OCI-LY7 (cell line): ENCODE results near the gene GLMP. TPM values are rescaled to one million over a fixed set of nuclear protein-coding genes. Genes with fewer than 3 reads are reported as not detected.

Experiments used
- BruUV-seq: library from RNA; stranded (reverse); fragments of 400-500 nt; replicated peaks from 2 replicates; lab custom pipeline; 2021; lab: Mats Ljungman, UMichigan
- CTCF ChIA-PET: fragments of 300-600 bp; sonication (Branson Sonifier 250); formaldehyde crosslinking; loops from one replicate; lab custom pipeline; 2022; ENCODE audit warnings: antibody characterized with exemption; ENCODE audit not compliant: unreplicated experiment; lab: Charles Lee
- POLR2A ChIA-PET: fragments of 300-600 bp; sonication (Branson Sonifier 250); formaldehyde crosslinking; loops from one replicate; lab custom pipeline; 2022; ENCODE audit warnings: antibody characterized with exemption; lab: Charles Lee
- DNase-seq: peaks from one replicate; pipeline ENCODE4 v3.0.0-alpha.2; 2015; ENCODE audit warnings: low spot score
- H2AFZ ChIP-seq: fragments of 200-600 bp; sonication (generic), shearing (Covaris generic); 2 replicates; pipeline ENCODE4 v1.6.1; 2014; ENCODE audit warnings: mild to moderate bottlenecking, antibody characterized with exemption, low read length, moderate library complexity
- H3K27ac ChIP-seq: fragments of 200-600 bp; sonication (generic); 2 replicates; pipeline ENCODE4 v1.5.1; 2014; ENCODE audit warnings: mixed run types, low read depth, mild to moderate bottlenecking, moderate library complexity, low read length, inconsistent platforms; ENCODE audit not compliant: poor library complexity, severe bottlenecking
- H3K36me3 ChIP-seq: fragments of 200-600 bp; sonication (generic); 2 replicates; pipeline ENCODE4 v1.6.1; 2014; ENCODE audit warnings: mild to moderate bottlenecking, antibody characterized with exemption, low read length, moderate library complexity, mixed read lengths; ENCODE audit not compliant: insufficient read depth
- H3K4me1 ChIP-seq: fragments of 200-600 bp; sonication (generic); 2 replicates; pipeline ENCODE4 v1.5.1; 2014; ENCODE audit warnings: mild to moderate bottlenecking, low read length; ENCODE audit not compliant: insufficient read depth, poor library complexity, severe bottlenecking
- H3K4me2 ChIP-seq: fragments of 200-600 bp; sonication (generic); 2 replicates; pipeline ENCODE4 v1.6.1; 2014; ENCODE audit warnings: mild to moderate bottlenecking, low read length
- H3K4me3 ChIP-seq: fragments of 200-600 bp; sonication (generic); 2 replicates; pipeline ENCODE4 v1.5.1; 2014; ENCODE audit warnings: mild to moderate bottlenecking, low read depth, low read length; ENCODE audit not compliant: poor library complexity, severe bottlenecking
- H3K79me2 ChIP-seq: fragments of 200-600 bp; sonication (generic); 2 replicates; pipeline ENCODE4 v1.6.1; 2016; ENCODE audit warnings: low read depth, mild to moderate bottlenecking, low read length, moderate library complexity, mixed read lengths; ENCODE audit not compliant: insufficient read depth
- H3K9me2 ChIP-seq: fragments of 200-600 bp; sonication (generic); 2 replicates; pipeline ENCODE4 v1.6.1; 2016; ENCODE audit warnings: mild to moderate bottlenecking, low read length, mixed read lengths; ENCODE audit not compliant: insufficient read depth
- H3K9me3 ChIP-seq: fragments of 200-600 bp; sonication (generic); 2 replicates; pipeline ENCODE4 v1.6.1; 2014; ENCODE audit warnings: mild to moderate bottlenecking, mixed run types, low read length, mixed read lengths
- H4K20me1 ChIP-seq: fragments of 200-600 bp; sonication (generic); 2 replicates; pipeline ENCODE4 v1.6.1; 2014; ENCODE audit warnings: mild to moderate bottlenecking, antibody characterized with exemption, low read length, moderate library complexity, mixed read lengths; ENCODE audit not compliant: insufficient read depth
- CTCF ChIP-seq: fragments of 200-600 bp; sonication (generic); conservative IDR thresholded peaks from 2 replicates; pipeline ENCODE4 v1.5.1; 2014; ENCODE audit warnings: mild to moderate bottlenecking, antibody characterized with exemption, low read length, moderate library complexity, mixed read lengths
- EZH2phosphoT487 ChIP-seq: fragments of 200-600 bp; sonication (generic); IDR thresholded peaks from 2 replicates; pipeline ENCODE4 v1.6.1; 2018; ENCODE audit warnings: low read depth, borderline replicate concordance, mild to moderate bottlenecking, mixed run types, antibody characterized with exemption, low read length, moderate library complexity, mixed read lengths
- intact Hi-C: fragments of 100-400 bp; cut with micrococcal nuclease; formaldehyde crosslinking; loops from one replicate; pipeline ENCODE4 v1.10.0; 2022; ENCODE audit not compliant: unreplicated experiment
- total RNA-seq, 2 experiments: library from RNA; depleted of rRNA in 1 of 2; stranded (reverse); fragments of >200 nt in 1 of 2; shearing (Covaris generic) in 1 of 2; gene quantifications; 2 replicates each; pipeline ENCODE4 v1.2.3, GENCODE V29; 2014 to 2022

Gene GLMP
- total RNA-seq, 2 experiments from 2014 or later: 0.60 to 4.9 TPM

- Histone ChIP-seq H2AFZ (no peak overlapping the region), H3K4me1 (no peaks in the 10 kb centered on the region), H3K9me2 (no peaks in the 10 kb centered on the region), H3K4me2 (no peak overlapping the region), H3K36me3 (peaks cover 92% of the 10 kb centered on the region), H3K4me3 (no peak overlapping the region), H3K27ac (no peak overlapping the region), H3K9me3 (no peaks in the 10 kb centered on the region), H3K79me2 (no peaks in the 10 kb centered on the region), H4K20me1 (no peaks in the 10 kb centered on the region)
- intact Hi-C loops: no loop called here
- no TSS peak for BruUV-seq
- ChIA-PET CTCF (no interaction called here), POLR2A (no interaction called here)
- no peak for DNase-seq
- TF ChIP-seq EZH2phosphoT487: no peak
- no peak for TF ChIP-seq CTCF
Measured at GRCh38 chr1:156308078-156308477, 12.6 kb upstream of the GLMP start.

- Histone ChIP-seq H4K20me1 (no peaks in the 10 kb centered on the region), H3K9me2 (no peaks in the 10 kb centered on the region), H3K9me3 (no peaks in the 10 kb centered on the region), H3K4me3 (no peak overlapping the region), H3K4me1 (no peaks in the 10 kb centered on the region), H3K27ac (no peak overlapping the region), H3K36me3 (peaks cover 68% of the 10 kb centered on the region), H3K79me2 (no peaks in the 10 kb centered on the region), H2AFZ (no peak overlapping the region), H3K4me2 (no peak overlapping the region)
- TF ChIP-seq CTCF: no peak
- TF ChIP-seq EZH2phosphoT487: no peak
- CTCF ChIA-PET: no interaction called here
- no TSS peak for BruUV-seq
- POLR2A ChIA-PET: no interaction called here
- intact Hi-C loops: no loop called here
- DNase-seq: no peak
Measured at GRCh38 chr1:156305215-156305614, 9.7 kb upstream of the GLMP start.

GRCh38 chr1:156303241-156303640, 7.8 kb upstream of the GLMP start:
- H2AFZ ChIP-seq: no peak overlapping the region
- no peak overlapping the region for H3K4me3 ChIP-seq
- BruUV-seq: no TSS peak
- ChIA-PET POLR2A (interaction anchor here (0.7 to 1.0 kb wide), 3 partner anchors 16 to 67 kb away, joined by 3 to 7 read pairs (median 5); no protein-coding TSS in a partner anchor), CTCF (no interaction called here)
- no peaks in the 10 kb centered on the region for H3K9me2 ChIP-seq
- no peak overlapping the region for H3K4me2 ChIP-seq
- no peak for DNase-seq
- H4K20me1 ChIP-seq: no peaks in the 10 kb centered on the region
- no peaks in the 10 kb centered on the region for H3K9me3 ChIP-seq
- H3K79me2 ChIP-seq: no peaks in the 10 kb centered on the region
- H3K4me1 ChIP-seq: no peaks in the 10 kb centered on the region
- TF ChIP-seq EZH2phosphoT487 (no peak), CTCF (no peak)
- H3K36me3 ChIP-seq: peaks cover 49% of the 10 kb centered on the region
- H3K27ac ChIP-seq: no peak overlapping the region
- intact Hi-C loops: no loop called here
